IMR-90 (cell line): ENCODE results near the gene ACADM. TPM values are rescaled to one million over a fixed set of nuclear protein-coding genes. Genes with fewer than 3 reads are reported as not detected.

Source experiments
- ATAC-seq: fragments of 200-7000 bp; cut with Tn5 transposase; 2 replicates; pipeline ENCODE4 v1.9.1; 2020; ENCODE audit warnings: low read depth, mild to moderate bottlenecking, moderate library complexity
- BruUV-seq: library from RNA; stranded (reverse); fragments of 400-500 nt; replicated peaks from 2 replicates; lab custom pipeline; 2021; lab: Mats Ljungman, UMichigan
- CTCF ChIA-PET: fragments of 300-600 bp; formaldehyde crosslinking; extraction: SDS; loops from one replicate; lab custom pipeline; 2021; ENCODE audit warnings: antibody characterized with exemption; lab: Yijun Ruan, JAX
- POLR2A ChIA-PET: fragments of 300-600 bp; sonication (Branson Sonifier 250); formaldehyde crosslinking; loops from one replicate; lab custom pipeline; 2022; ENCODE audit warnings: antibody characterized with exemption; ENCODE audit not compliant: unreplicated experiment; lab: Charles Lee
- DNase-seq: peaks from one replicate; pipeline ENCODE4 v3.0.0; 2013
- H2AFZ ChIP-seq: replicated peaks from 2 replicates; pipeline ENCODE3; 2013; ENCODE audit warnings: low read length, mild to moderate bottlenecking; ENCODE audit not compliant: poor library complexity
- H2AK5ac ChIP-seq: 2 replicates; pipeline ENCODE4 v1.6.1; 2013; ENCODE audit warnings: low read depth, low read length, inconsistent platforms
- H2AK9ac ChIP-seq: replicated peaks from 2 replicates; pipeline ENCODE3; 2013; ENCODE audit warnings: mild to moderate bottlenecking, low read depth, low read length, moderate library complexity; ENCODE audit not compliant: poor library complexity
- H2BK120ac ChIP-seq: 2 replicates; pipeline ENCODE4 v1.6.1; 2013; ENCODE audit warnings: low read depth, low read length, inconsistent platforms
- H2BK15ac ChIP-seq: 3 replicates; pipeline ENCODE4 v1.6.1; 2013; ENCODE audit warnings: low read depth, low read length, inconsistent platforms
- H2BK20ac ChIP-seq: 2 replicates; pipeline ENCODE4 v1.6.1; 2013; ENCODE audit warnings: low read depth, mild to moderate bottlenecking, inconsistent platforms, low read length, moderate library complexity
- H2BK5ac ChIP-seq: 2 replicates; pipeline ENCODE4 v1.6.1; 2013; ENCODE audit warnings: mild to moderate bottlenecking, low read depth, low read length, inconsistent platforms; ENCODE audit not compliant: poor library complexity, severe bottlenecking
- H3K14ac ChIP-seq: replicated peaks from 2 replicates; pipeline ENCODE4 v1.6.1; 2013; ENCODE audit warnings: low read depth, low read length, inconsistent platforms
- H3K18ac ChIP-seq: 2 replicates; pipeline ENCODE4 v1.6.1; 2013; ENCODE audit warnings: low read depth, low read length, control low read depth
- H3K23ac ChIP-seq: 2 replicates; pipeline ENCODE4 v1.6.1; 2013; ENCODE audit warnings: low read depth, low read length, inconsistent platforms
- H3K27ac ChIP-seq: 2 replicates; pipeline ENCODE4 v1.5.1; 2013; ENCODE audit warnings: mild to moderate bottlenecking, control low read depth, low read length; ENCODE audit not compliant: insufficient read depth
- H3K27me3 ChIP-seq: 2 replicates; pipeline ENCODE4 v1.6.1; 2013; ENCODE audit warnings: low read length; ENCODE audit not compliant: control insufficient read depth, insufficient read depth
- H3K36me3 ChIP-seq: 2 replicates; pipeline ENCODE4 v1.6.1; 2013; ENCODE audit warnings: low read length, mixed read lengths; ENCODE audit not compliant: control insufficient read depth, insufficient read depth
- H3K4ac ChIP-seq: 2 replicates; pipeline ENCODE4 v1.6.1; 2013; ENCODE audit warnings: low read depth, low read length, inconsistent platforms
- H3K4me1 ChIP-seq: 2 replicates; pipeline ENCODE4 v1.6.1; 2013; ENCODE audit warnings: low read length, mixed read lengths; ENCODE audit not compliant: control insufficient read depth, insufficient read depth
- H3K4me2 ChIP-seq: 2 replicates; pipeline ENCODE4 v1.6.1; 2013; ENCODE audit warnings: low read depth, mild to moderate bottlenecking, control low read depth, low read length, moderate library complexity
- H3K4me3 ChIP-seq: 2 replicates; pipeline ENCODE4 v1.5.1; 2013; ENCODE audit warnings: low read depth, mild to moderate bottlenecking, control low read depth, low read length, moderate library complexity; ENCODE audit not compliant: insufficient read depth
- H3K56ac ChIP-seq: 2 replicates; pipeline ENCODE4 v1.6.1; 2013; ENCODE audit warnings: low read length, inconsistent platforms; ENCODE audit not compliant: insufficient read depth; ENCODE audit errors: extremely low read depth
- H3K79me1 ChIP-seq, 2 experiments: 2 replicates each; pipeline ENCODE4 v1.6.1; 2013; ENCODE audit warnings: low read length in 2 of 2, inconsistent platforms in 1 of 2, low read depth in 1 of 2
- H3K9ac ChIP-seq: 2 replicates; pipeline ENCODE4 v1.6.1; 2013; ENCODE audit warnings: low read depth, low read length, control low read depth
- H3K9me1 ChIP-seq: 2 replicates; pipeline ENCODE4 v1.6.1; 2013; ENCODE audit warnings: low read length, inconsistent platforms; ENCODE audit not compliant: insufficient read depth
- H3K9me3 ChIP-seq: 2 replicates; pipeline ENCODE4 v1.6.1; 2013; ENCODE audit warnings: low read length; ENCODE audit not compliant: control insufficient read depth, insufficient read depth
- H4K20me1 ChIP-seq: 2 replicates; pipeline ENCODE4 v1.6.1; 2013; ENCODE audit warnings: low read length, inconsistent platforms; ENCODE audit not compliant: insufficient read depth
- H4K5ac ChIP-seq: 2 replicates; pipeline ENCODE4 v1.6.1; 2013; ENCODE audit warnings: mild to moderate bottlenecking, low read depth, low read length, control low read depth
- H4K8ac ChIP-seq, 2 experiments: 2 replicates each; pipeline ENCODE4 v1.6.1; 2013; ENCODE audit warnings: low read depth in 2 of 2, low read length in 2 of 2, control low read depth in 1 of 2, inconsistent platforms in 1 of 2
- H4K91ac ChIP-seq: 2 replicates; pipeline ENCODE4 v1.6.1; 2013; ENCODE audit warnings: low read depth, low read length, inconsistent platforms; ENCODE audit not compliant: insufficient read depth
- BHLHE40 ChIP-seq: fragments of 150-350 bp; IDR thresholded peaks from 2 replicates; pipeline ENCODE4 v1.6.1; 2016; ENCODE audit warnings: mild to moderate bottlenecking, low read depth, low read length
- CEBPB ChIP-seq: IDR thresholded peaks from 2 replicates; pipeline ENCODE4 v1.6.1; 2012; ENCODE audit warnings: low read depth, low read length, improper control_type of control experiment
- CHD1 ChIP-seq: IDR thresholded peaks from 2 replicates; pipeline ENCODE4 v1.6.1; 2012; ENCODE audit warnings: low read depth, low read length, improper control_type of control experiment
- FOS ChIP-seq: fragments of 150-350 bp; IDR thresholded peaks from 2 replicates; pipeline ENCODE4 v1.6.1; 2016; ENCODE audit warnings: low read depth, low read length
- MAFK ChIP-seq: IDR thresholded peaks from 2 replicates; pipeline ENCODE4 v1.6.1; 2012; ENCODE audit warnings: low read depth, low read length, improper control_type of control experiment
- MAZ ChIP-seq: IDR thresholded peaks from 2 replicates; pipeline ENCODE4 v1.6.1; 2012; ENCODE audit warnings: low read depth, mild to moderate bottlenecking, low read length, improper control_type of control experiment, moderate library complexity, borderline replicate concordance
- MXI1 ChIP-seq: IDR thresholded peaks from 2 replicates; pipeline ENCODE4 v1.6.1; 2012; ENCODE audit warnings: low read depth, mild to moderate bottlenecking, low read length, moderate library complexity, borderline replicate concordance
- NFE2L2 ChIP-seq: fragments of 150-350 bp; IDR thresholded peaks from 2 replicates; pipeline ENCODE4 v1.6.1; 2016; ENCODE audit warnings: low read depth, mild to moderate bottlenecking, low read length
- POLR2A ChIP-seq: IDR thresholded peaks from 2 replicates; pipeline ENCODE4 v1.6.1; 2012; ENCODE audit warnings: mild to moderate bottlenecking, low read depth, low read length
- RCOR1 ChIP-seq: IDR thresholded peaks from 2 replicates; pipeline ENCODE4 v1.6.1; 2012; ENCODE audit warnings: mild to moderate bottlenecking, low read length, improper control_type of control experiment; ENCODE audit not compliant: insufficient replicate concordance
- RFX5 ChIP-seq: IDR thresholded peaks from 2 replicates; pipeline ENCODE4 v1.8.0; 2012; ENCODE audit warnings: low read depth, mild to moderate bottlenecking, low read length, moderate library complexity
- SMC3 ChIP-seq: fragments of 150-350 bp; IDR thresholded peaks from 2 replicates; pipeline ENCODE4 v1.6.1; 2016; ENCODE audit warnings: low read depth, mild to moderate bottlenecking, antibody characterized with exemption, low read length, moderate library complexity
- USF2 ChIP-seq: fragments of 150-350 bp; IDR thresholded peaks from 2 replicates; pipeline ENCODE4 v1.6.1; 2017; ENCODE audit warnings: mild to moderate bottlenecking, antibody characterized with exemption, low read length, low read depth
- WGBS, 2 experiments: methylation state at CpG; one replicate each; pipeline versions ENCODE4 v1.1.5 to v1.1.7; 2013; ENCODE audit warnings: missing lambda C conversion rate in 2 of 2; ENCODE audit not compliant: insufficient read length in 1 of 2; ENCODE audit errors: extremely low coverage in 2 of 2; 5-methylcytosine and 5-hydroxymethylcytosine counted together
- dilution Hi-C: fragments of 300-500 bp; cut with HindIII; formaldehyde crosslinking; loops from one replicate; pipeline ENCODE4 v1.14.3; 2018; ENCODE audit warnings: low sequenced_read_pairs; ENCODE audit not compliant: unreplicated experiment
- in situ Hi-C: fragments of 300-500 bp; cut with MboI; formaldehyde crosslinking; loops from 3 replicates; pipeline ENCODE4 v1.14.3; 2019; ENCODE audit warnings: low sequenced_read_pairs, inconsistent platforms, mixed read lengths
- intact Hi-C: fragments of 100-400 bp; cut with micrococcal nuclease; formaldehyde crosslinking; loops from 2 replicates; pipeline ENCODE4 v1.10.0; 2022
- polyA plus RNA-seq, 3 experiments: library from polyadenylated mRNA; depleted of rRNA; stranded (reverse); fragments of >200 nt; gene quantifications; 2 replicates each; pipeline ENCODE4 v1.2.3, GENCODE V29; 2012; ENCODE audit warnings: low replicate concordance in 1 of 3
- total RNA-seq: library from RNA; depleted of rRNA; stranded (reverse); fragments of >200 nt; gene quantifications from 2 replicates; pipeline ENCODE4 v1.2.3, GENCODE V29; 2012
- TF ChIP-seq, protein P1 (sequence below): fragments of 150-350 bp; IDR thresholded peaks from 2 replicates; pipeline ENCODE4 v1.6.1; 2016; ENCODE audit warnings: low read depth, mild to moderate bottlenecking, low read length, moderate library complexity, borderline replicate concordance

ACADM gene
- total and polyA plus RNA-seq, 2 of the 4 experiments (the other 2 are of a cell fraction): 8.6 to 18.5 TPM

- no peak within 1 kb of the TSS for H3K14ac ChIP-seq
- no peak within 1 kb of the TSS for H4K91ac ChIP-seq
- intact Hi-C loops: loop anchor here (10.0 kb wide), 1 partner anchor 532 kb away; no protein-coding TSS in a partner anchor
- CTCF ChIA-PET: interaction anchor here (0.6 kb wide), 1 partner anchor 1739 kb away, joined by 3 read pairs; no protein-coding TSS in a partner anchor
- no peak within 1 kb of the TSS for H2BK120ac ChIP-seq
- no peak within 1 kb of the TSS for H2AK9ac ChIP-seq
- no peak within 1 kb of the TSS for H3K18ac ChIP-seq
- H2AK5ac ChIP-seq: no peak within 1 kb of the TSS
- peak within 1 kb of the TSS; percentile 26 for H2AFZ ChIP-seq
- H3K36me3 ChIP-seq: peaks cover 39% of the 10 kb centered on the region
- H3K56ac ChIP-seq: no peak within 1 kb of the TSS
- H3K79me1 ChIP-seq: peaks cover 0 to 15% of the 10 kb centered on the region in 2 experiments; a peak in 1 of 4 replicates
- H4K8ac ChIP-seq: no peak within 1 kb of the TSS
- H3K4me1 ChIP-seq: no peaks in the 10 kb centered on the region
- H3K4me2 ChIP-seq: no peak within 1 kb of the TSS
- H3K4ac ChIP-seq: no peak within 1 kb of the TSS
- dilution Hi-C loops: no loop called here
- no peak within 1 kb of the TSS for H4K5ac ChIP-seq
- 87% methylated on average over 16 of the region's 34 CpGs; no CpG with 5 or more reads in 1 of the 2 experiments for WGBS, 2 experiments
- no peaks in the 10 kb centered on the region for H3K9me3 ChIP-seq
- no peak within 1 kb of the TSS for H3K4me3 ChIP-seq
- in situ Hi-C loops: loop anchor here (10.0 kb wide), 1 partner anchor 278 kb away; the partner anchor contains the start of gene ST6GALNAC3
- POLR2A ChIA-PET: no interaction called here
- no peak within 1 kb of the TSS for H3K9ac ChIP-seq
- ATAC-seq: peak; percentile 29
- 0 out of 2 replicates have a peak, but pooled peaks cover 2% of the 10 kb centered on the region for H3K9me1 ChIP-seq
- no peak for DNase-seq
- H3K27me3 ChIP-seq: no peaks in the 10 kb centered on the region
- no TSS peak for BruUV-seq
- H3K27ac ChIP-seq: no peak within 1 kb of the TSS
- H3K23ac ChIP-seq: no peak within 1 kb of the TSS
- H2BK5ac ChIP-seq: no peak within 1 kb of the TSS
- H2BK20ac ChIP-seq: no peak within 1 kb of the TSS
- peaks cover 33% of the 10 kb centered on the region for H4K20me1 ChIP-seq
- H2BK15ac ChIP-seq: no peak within 1 kb of the TSS
- TF ChIP-seq RCOR1 (no peak), MAZ (no peak), SMC3 (no peak), USF2 (no peak), MAFK (no peak), CEBPB (no peak), RFX5 (no peak), NFE2L2 (no peak), FOS (no peak), BHLHE40 (no peak), POLR2A (no peak), MXI1 (no peak), CHD1 (no peak)
- TF ChIP-seq, protein P1, sequence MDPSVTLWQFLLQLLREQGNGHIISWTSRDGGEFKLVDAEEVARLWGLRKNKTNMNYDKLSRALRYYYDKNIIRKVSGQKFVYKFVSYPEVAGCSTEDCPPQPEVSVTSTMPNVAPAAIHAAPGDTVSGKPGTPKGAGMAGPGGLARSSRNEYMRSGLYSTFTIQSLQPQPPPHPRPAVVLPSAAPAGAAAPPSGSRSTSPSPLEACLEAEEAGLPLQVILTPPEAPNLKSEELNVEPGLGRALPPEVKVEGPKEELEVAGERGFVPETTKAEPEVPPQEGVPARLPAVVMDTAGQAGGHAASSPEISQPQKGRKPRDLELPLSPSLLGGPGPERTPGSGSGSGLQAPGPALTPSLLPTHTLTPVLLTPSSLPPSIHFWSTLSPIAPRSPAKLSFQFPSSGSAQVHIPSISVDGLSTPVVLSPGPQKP: no peak
Observed at GRCh38 chr1:75796376-75797272, 72.1 kb downstream of the ACADM start, which contains the start of gene MSH4. TSS of gene MSH4 (plus strand) at chr1:75796882. CDS start at chr1:75796986, 104 bp downstream.
